ENCODE results near the gene PFDN1.
"Not testable (repeated sequence)": the region's sequence is repeated elsewhere in the genome, so short reads cannot be mapped to it uniquely, and the experiment has no call there.

Gene PFDN1

DNA sequence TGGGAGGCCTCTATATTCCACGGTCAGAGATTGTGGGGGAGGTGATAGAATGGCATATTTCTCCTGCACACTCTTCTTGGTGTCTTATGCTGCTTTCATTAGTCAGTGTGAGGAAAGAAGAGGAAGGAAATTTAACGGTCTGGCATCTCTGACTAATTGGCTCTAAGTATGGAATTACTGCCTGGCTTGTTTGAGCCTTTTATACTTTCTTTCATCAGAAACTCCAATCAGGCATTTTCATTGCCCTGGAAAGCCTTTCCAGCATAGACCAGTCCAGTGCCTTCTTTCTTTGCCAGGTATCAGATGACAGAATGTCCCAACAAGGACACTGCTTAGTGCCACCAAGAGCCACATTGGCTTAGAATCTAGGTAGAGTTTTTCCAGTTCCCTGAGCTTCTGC lies 97.7 kb downstream of the PFDN1 start:
- TF ChIP-seq, protein P1, sequence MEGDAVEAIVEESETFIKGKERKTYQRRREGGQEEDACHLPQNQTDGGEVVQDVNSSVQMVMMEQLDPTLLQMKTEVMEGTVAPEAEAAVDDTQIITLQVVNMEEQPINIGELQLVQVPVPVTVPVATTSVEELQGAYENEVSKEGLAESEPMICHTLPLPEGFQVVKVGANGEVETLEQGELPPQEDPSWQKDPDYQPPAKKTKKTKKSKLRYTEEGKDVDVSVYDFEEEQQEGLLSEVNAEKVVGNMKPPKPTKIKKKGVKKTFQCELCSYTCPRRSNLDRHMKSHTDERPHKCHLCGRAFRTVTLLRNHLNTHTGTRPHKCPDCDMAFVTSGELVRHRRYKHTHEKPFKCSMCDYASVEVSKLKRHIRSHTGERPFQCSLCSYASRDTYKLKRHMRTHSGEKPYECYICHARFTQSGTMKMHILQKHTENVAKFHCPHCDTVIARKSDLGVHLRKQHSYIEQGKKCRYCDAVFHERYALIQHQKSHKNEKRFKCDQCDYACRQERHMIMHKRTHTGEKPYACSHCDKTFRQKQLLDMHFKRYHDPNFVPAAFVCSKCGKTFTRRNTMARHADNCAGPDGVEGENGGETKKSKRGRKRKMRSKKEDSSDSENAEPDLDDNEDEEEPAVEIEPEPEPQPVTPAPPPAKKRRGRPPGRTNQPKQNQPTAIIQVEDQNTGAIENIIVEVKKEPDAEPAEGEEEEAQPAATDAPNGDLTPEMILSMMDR (IDR thresholded peaks at IDR 0.05; ENCODE audit: low read depth, low read length), result no peak
- H3K4me3 ChIP-seq (replicated peaks in 1 of 2; ENCODE audit: low read depth in 2 of 2, low read length in 2 of 2), result no peak overlapping the region
- peak in 1 of 2 donors; percentile 35 for DNase-seq (ENCODE audit: low read depth in 2 of 2)

DNA sequence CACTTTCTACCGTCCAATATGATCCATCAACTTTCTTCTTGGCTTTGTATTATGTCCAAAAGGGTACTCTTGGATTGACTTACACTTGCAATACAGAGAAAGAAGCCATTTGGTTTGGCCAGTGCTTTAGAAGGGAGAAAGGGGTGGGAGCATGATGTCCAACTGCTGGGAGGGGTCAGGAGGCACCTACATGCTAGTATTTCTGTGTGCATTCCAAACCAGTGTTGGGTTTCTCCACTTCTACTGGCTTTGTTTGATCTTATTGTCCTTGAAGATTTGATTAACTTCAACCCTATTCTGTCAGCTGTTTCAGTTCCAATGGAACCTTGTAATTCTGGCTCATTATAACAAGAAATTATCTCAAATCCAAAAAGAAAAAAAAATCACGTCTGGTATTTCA lies 100.3 kb downstream of the PFDN1 start:
- TF ChIP-seq, protein P1 (IDR thresholded peaks at IDR 0.05; ENCODE audit: low read depth, low read length), result no peak
- no peak overlapping the region for H3K4me3 ChIP-seq (replicated peaks in 1 of 2; ENCODE audit: low read depth in 2 of 2, low read length in 2 of 2)
- DNase-seq (ENCODE audit: low read depth in 2 of 2), result no peak

DNA sequence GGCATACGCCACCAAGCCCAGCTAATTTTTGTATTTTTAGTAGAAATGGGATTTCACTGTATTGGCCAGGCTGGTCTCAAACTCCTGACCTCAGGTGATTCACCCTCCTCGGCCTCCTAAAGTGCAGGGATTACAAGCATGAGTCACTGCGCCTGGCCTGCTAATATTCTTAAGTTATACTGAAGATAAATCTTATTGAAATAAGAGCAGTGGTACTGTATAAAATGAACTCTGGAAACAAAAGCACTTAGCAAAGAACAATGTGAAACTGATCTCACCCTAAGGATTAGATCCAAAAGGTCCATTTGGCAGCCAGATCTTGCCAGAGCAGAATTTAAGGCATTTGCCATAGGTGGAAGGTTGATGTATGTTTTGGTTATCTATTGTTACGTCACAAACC lies 100.8 kb downstream of the PFDN1 start:
- TF ChIP-seq, protein P1 (IDR thresholded peaks at IDR 0.05; ENCODE audit: low read depth, low read length), result no peak
- H3K4me3 ChIP-seq (replicated peaks in 1 of 2; ENCODE audit: low read depth in 2 of 2, low read length in 2 of 2), result no peak overlapping the region
- peak in 1 of 2 donors; percentile 64 for DNase-seq (ENCODE audit: low read depth in 2 of 2)

DNA sequence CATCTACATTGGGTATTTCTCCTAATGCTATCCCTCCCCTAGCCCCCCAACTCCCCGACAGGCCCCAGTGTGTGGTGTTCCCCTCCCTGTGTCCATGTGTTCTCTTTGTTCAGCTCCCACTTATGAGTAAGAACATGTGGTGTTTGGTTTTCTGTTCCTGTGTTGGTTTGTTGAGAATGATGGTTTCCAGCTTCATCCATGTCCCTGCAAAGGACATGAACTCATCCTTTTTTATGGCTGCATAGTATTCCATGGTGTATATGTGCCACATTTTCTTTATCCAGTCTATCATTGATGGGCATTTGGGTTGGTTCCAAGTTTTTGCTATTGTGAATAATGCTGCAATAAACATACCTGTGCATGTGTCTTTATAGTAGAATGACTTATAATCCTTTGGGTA lies 104.0 kb downstream of the PFDN1 start:
- not testable (repeated sequence) for DNase-seq (ENCODE audit: low read depth in 2 of 2); H3K4me3 ChIP-seq (replicated peaks in 1 of 2; ENCODE audit: low read depth in 2 of 2, low read length in 2 of 2)

DNA sequence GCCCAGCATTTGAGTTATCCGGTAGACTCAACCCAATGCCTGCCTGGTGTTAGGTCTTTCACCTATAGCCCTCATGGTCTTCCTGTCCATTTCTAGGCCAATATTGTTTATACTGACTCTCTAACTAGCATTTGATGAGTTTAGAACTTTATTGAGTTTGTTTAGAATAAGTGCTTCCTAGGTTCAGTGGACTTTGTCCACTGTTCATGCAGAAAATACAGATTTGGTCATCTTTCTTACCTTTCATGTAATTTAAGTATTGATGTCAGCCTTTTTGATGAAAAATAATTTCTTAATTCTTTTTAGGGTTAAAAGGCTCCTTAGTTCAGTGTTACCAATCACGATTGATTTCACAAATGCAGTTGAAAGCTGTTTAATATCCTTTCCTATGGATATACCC lies 105.9 kb downstream of the PFDN1 start:
- H3K4me3 ChIP-seq (replicated peaks in 1 of 2; ENCODE audit: low read depth in 2 of 2, low read length in 2 of 2), result no peak overlapping the region
- DNase-seq (ENCODE audit: low read depth in 2 of 2), result no peak
- TF ChIP-seq, protein P1 (IDR thresholded peaks at IDR 0.05; ENCODE audit: low read depth, low read length), result no peak

DNA sequence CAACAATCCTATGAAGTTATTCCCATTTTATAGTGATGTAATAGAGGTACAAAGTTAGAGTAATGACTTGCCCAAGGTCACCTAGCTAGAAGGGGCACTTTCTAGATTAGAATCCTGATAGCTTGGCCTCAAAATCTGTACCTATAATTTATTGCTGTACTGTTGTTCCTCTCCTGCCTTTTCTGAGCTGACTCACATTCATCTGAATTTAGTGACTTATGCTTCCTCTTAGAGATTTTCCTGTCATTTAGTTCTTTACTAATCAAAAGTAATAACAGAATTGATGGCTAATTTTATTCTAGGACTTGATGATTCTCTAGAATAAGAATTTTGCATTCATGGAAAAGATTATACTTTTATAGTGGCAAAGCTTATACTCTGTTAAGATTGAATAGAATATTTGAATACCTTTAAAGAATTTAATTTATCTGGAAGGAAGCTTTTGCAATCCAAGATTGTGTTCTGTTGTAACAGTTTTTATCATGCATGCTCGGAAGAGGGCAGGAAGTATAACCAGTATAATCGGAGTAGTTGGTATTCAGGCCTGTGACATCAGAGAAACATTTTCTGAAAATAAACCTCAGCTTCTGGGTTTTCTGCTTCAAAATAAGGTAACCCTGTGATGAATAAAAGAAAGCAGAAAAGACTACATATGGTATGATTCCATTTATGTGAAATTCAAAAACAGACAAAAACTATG lies 106.6 kb downstream of the PFDN1 start:
- TF ChIP-seq, protein P1 (IDR thresholded peaks at IDR 0.05; ENCODE audit: low read depth, low read length), result no peak
- no peak overlapping the region for H3K4me3 ChIP-seq (replicated peaks in 1 of 2; ENCODE audit: low read depth in 2 of 2, low read length in 2 of 2)
- peak; percentile 29 to 68 for DNase-seq (ENCODE audit: low read depth in 2 of 2)
